ENCODE measurements around the gene CFAP43.

The CFAP43 gene

GRCh38 chr10:104256335-104256961 lies 24.3 kb upstream of the CFAP43 start:
- TF ChIP-seq FOXP2 (optimal IDR thresholded peaks at IDR 0.05; ENCODE audit: borderline replicate concordance, extremely low read depth, extremely low read length, insufficient read depth) (no peak), TAF1 (IDR thresholded peaks at IDR 0.05; ENCODE audit: borderline replicate concordance, insufficient read depth, low read length) (no peak), SIN3A (IDR thresholded peaks at IDR 0.05; ENCODE audit: borderline replicate concordance, insufficient read depth, low read length) (no peak), POLR2AphosphoS5 (IDR thresholded peaks at IDR 0.05; ENCODE audit: low read depth, low read length) (no peak), REST (IDR thresholded peaks at IDR 0.05; ENCODE audit: insufficient read depth in 1 of 2, low read depth in 2 of 2, low read length in 2 of 2) (no peak)

GRCh38 chr10:104255311-104255981 lies 23.3 kb upstream of the CFAP43 start:
- TF ChIP-seq FOXP2 (optimal IDR thresholded peaks at IDR 0.05; ENCODE audit: borderline replicate concordance, extremely low read depth, extremely low read length, insufficient read depth) (no peak), TAF1 (IDR thresholded peaks at IDR 0.05; ENCODE audit: borderline replicate concordance, insufficient read depth, low read length) (no peak), SIN3A (IDR thresholded peaks at IDR 0.05; ENCODE audit: borderline replicate concordance, insufficient read depth, low read length) (no peak), POLR2AphosphoS5 (IDR thresholded peaks at IDR 0.05; ENCODE audit: low read depth, low read length) (no peak), REST (IDR thresholded peaks at IDR 0.05; ENCODE audit: insufficient read depth in 1 of 2, low read depth in 2 of 2, low read length in 2 of 2) (no peak)

- TF ChIP-seq FOXP2 (optimal IDR thresholded peaks at IDR 0.05; ENCODE audit: borderline replicate concordance, extremely low read depth, extremely low read length, insufficient read depth) (no peak), REST (IDR thresholded peaks at IDR 0.05; ENCODE audit: insufficient read depth in 1 of 2, low read depth in 2 of 2, low read length in 2 of 2) (no peak), TAF1 (IDR thresholded peaks at IDR 0.05; ENCODE audit: borderline replicate concordance, insufficient read depth, low read length) (no peak), POLR2AphosphoS5 (IDR thresholded peaks at IDR 0.05; ENCODE audit: low read depth, low read length) (no peak), SIN3A (IDR thresholded peaks at IDR 0.05; ENCODE audit: borderline replicate concordance, insufficient read depth, low read length) (no peak)
Observed at GRCh38 chr10:104254493-104255310, 22.5 kb upstream of the CFAP43 start, which contains the start of gene GSTO1. Gene GSTO1 (plus strand): TSS chr10:104254892. CDS start chr10:104254929, 37 bp downstream.

GRCh38 chr10:104253606-104254410 lies 21.6 kb upstream of the CFAP43 start:
- no peak for TF ChIP-seq TAF1 (IDR thresholded peaks at IDR 0.05; ENCODE audit: borderline replicate concordance, insufficient read depth, low read length)

- no peak for TF ChIP-seq TAF1 (IDR thresholded peaks at IDR 0.05; ENCODE audit: borderline replicate concordance, insufficient read depth, low read length)
- no peak for TF ChIP-seq POLR2AphosphoS5 (IDR thresholded peaks at IDR 0.05; ENCODE audit: low read depth, low read length)
- no peak for TF ChIP-seq REST (IDR thresholded peaks at IDR 0.05; ENCODE audit: insufficient read depth in 1 of 2, low read depth in 2 of 2, low read length in 2 of 2)
- no peak for TF ChIP-seq FOXP2 (optimal IDR thresholded peaks at IDR 0.05; ENCODE audit: borderline replicate concordance, extremely low read depth, extremely low read length, insufficient read depth)
- TF ChIP-seq SIN3A (IDR thresholded peaks at IDR 0.05; ENCODE audit: borderline replicate concordance, insufficient read depth, low read length) = no peak
Observed at GRCh38 chr10:104253106-104253505, 20.9 kb upstream of the CFAP43 start.

All from PFSK-1 (cell line).